Hepatic stellate cell (primary cell): ENCODE measurements around the gene IMMP1L.

Source experiments
- DNase-seq: peaks from one replicate; pipeline ENCODE4 v3.0.0; 2011; ENCODE audit warnings: low spot score

The IMMP1L gene

DNA sequence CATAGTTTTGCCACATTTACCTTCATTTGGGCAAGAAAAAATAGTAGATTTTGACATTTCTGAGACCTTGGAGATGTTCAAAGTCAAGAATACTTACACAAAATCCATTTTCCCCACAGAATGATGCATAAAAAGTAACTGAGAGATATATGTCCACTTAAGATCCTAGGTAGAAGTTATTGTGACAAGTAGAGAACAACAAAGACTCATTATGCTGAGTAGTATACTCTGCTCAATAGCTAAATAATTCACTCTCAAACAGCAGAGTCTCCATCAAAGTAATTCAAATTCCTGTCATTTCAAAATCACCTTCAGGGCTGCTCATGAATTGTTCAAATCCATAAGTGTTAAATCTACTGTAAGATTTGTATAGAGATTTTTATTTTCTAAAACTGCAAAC is 35.3 kb downstream of the IMMP1L start:
- DNase-seq, result no peak

DNA sequence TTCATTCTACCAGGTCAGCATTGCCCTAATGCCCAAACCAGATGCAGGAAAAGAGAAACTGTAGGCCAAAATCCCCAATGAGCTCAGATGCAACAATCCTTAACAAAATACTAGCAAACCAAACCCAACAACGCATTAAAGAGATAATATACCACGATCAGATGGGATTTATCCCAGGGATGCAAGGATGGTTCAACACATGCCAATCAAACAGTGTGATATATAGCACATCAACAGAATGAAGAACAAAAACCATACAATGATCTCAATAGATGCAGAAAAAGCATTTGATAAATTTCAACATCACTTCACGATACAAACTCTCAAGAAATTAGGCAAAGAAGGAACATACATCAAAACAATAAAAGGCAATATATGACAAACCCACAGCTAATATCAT is 45.0 kb downstream of the IMMP1L start:
- no peak for DNase-seq

- DNase-seq, result no peak
Observed at GRCh38 chr11:31455177-31455576, 54.2 kb downstream of the IMMP1L start.

- no peak for DNase-seq
Observed at GRCh38 chr11:31450841-31451240, 58.6 kb downstream of the IMMP1L start.

GRCh38 chr11:31449040-31449439 is 60.4 kb downstream of the IMMP1L start:
- no peak for DNase-seq

GRCh38 chr11:31445621-31446020 is 63.8 kb downstream of the IMMP1L start:
- no peak for DNase-seq

GRCh38 chr11:31443802-31444201 is 65.6 kb downstream of the IMMP1L start:
- no peak for DNase-seq

DNA sequence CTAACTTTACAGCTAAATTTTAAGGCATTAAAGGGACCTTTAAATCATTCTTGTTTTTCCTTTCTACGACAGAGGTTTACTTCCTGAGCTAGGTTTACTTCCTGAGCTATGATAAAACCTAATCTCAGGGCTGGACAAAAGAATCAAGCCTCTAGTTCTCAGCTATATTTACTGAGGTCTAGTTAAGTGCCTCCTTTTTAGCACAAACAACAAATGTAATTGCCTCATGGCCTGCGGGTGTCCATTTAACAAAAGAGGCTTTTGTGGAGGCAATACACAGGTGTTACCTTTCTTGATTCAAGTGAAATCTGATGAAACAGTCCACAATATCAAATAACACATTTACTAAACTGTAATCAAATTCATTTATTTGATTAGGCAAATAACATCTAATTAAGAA is 67.3 kb downstream of the IMMP1L start:
- DNase-seq, result no peak

- DNase-seq, result no peak
Observed at GRCh38 chr11:31441296-31441695, 68.1 kb downstream of the IMMP1L start.

DNA sequence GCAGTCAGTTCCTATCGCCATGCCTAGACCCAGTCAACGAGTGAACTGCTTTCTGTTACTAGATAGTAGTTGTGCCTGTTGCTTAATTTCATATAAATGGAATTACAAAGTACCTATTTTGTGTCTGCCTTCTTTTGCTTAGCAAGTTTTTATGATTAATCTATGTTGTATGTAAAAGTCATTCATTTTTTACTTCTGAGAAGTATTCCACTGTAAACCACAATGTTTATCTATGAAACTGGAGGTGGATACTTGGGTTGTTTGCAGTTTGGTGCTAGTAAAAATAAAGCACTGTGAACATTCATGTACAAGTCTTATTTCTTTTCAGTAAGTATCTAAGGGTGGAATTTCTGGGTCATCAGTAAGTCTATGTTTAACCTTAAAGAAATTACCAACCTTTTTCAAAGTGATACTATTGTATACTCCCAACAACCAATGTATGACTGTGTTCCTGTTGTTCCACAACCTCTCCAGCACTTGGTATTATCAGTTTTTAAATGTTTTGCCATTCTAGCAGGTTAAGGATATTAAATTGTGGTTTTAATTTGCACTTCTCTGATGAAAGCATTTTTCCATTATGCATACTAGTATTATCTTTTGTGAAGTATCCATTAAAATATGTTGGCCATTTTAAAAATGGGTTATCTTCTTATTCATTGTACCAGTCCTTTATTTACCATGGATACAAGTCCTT is 71.5 kb downstream of the IMMP1L start:
- peak; percentile 1 for DNase-seq

DNA sequence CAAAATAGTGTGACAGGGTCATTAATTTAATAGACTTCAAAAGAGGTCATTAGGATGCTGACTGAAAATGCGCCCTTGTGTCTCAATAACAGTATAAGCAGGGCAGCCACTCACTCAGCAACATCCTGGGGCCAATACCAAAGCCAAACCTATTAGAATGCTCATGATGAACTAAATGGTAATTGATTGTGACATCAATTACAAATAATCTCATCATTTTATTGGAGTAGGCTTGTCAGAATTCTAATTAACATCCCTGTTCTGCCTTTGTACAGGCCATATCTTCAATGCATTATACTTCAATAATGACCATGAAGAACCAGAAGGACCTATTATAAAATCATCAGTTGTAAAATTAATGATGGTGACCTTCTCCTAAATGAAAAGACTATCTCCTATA is 75.6 kb downstream of the IMMP1L start:
- DNase-seq, result no peak

GRCh38 chr11:31424652-31425051 is 84.8 kb downstream of the IMMP1L start:
- DNase-seq, result no peak

DNA sequence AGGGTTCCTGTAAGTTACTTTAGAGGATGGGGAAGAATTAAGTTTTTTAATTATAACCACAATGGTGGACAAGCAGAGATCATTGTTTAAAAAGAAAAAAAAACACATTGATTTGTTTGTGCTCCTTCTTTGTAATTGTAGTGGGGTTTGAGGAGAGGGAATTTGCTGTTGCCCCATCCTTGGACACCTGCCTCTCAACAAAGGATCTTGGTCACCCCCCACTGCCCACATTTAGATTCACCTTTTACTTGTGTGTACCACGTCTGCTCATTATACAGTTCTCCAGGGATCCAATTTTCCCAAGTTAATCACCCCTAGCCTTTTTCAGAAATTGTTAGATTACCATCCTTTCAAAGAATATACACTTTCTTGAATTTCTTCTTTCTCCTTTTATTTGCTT is 86.7 kb downstream of the IMMP1L start:
- DNase-seq, result no peak

DNA sequence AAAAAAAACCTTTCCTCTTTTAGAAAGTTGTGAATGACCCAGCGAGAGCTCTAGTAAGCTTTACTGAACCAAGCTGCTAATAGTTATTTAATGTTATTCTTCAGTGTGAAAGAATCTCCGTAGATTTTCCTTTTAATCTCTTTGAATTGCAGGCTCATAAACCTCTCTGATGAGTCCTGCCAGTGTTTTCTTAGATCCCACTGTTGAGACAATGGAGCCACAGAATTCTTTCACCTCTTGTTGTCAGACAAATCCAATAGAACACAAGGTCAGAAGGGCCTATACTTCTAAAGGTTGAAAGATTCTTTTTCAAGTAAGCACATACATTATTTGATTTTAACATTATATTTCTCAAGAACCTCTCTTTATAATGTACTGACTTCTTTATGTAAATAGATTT is 87.6 kb downstream of the IMMP1L start:
- no peak for DNase-seq

DNA sequence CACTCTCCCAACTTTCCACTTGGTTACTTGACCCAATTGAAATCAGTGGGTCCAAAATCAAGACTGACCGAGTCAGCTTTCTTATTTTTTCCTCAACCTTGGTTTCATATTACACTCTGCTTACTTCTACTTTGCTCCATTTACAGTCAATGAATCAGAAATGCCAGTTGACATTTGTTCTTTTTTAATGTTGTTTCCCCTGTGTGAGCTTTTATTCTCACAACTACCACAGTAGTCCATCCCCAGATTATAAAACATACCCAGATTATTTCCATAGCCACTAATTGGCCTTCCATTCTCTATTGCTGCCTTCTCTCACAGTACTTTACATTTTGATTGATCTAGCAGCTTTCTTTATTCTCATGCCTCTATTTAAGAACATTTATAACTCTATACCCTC is 89.8 kb downstream of the IMMP1L start:
- DNase-seq, result no peak

DNA sequence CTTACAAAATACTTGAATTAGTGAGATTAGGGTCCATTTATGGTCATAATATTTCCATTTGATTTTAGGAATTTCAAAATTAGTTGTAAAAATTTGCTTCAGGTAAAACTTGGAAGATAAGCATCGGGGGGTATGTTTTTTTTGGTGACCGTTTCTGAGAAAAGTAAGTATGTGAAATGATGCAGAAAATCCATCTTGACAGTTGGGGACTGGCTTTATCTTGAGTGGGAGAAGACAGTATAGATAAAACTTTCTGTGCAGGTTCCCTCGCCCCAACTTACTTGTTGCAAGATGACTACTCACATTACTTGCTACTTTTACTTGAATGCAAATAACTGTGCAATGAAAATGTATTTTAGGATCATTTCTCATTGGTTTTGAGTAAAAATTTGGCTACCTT is 90.3 kb downstream of the IMMP1L start:
- no peak for DNase-seq

GRCh38 chr11:31417816-31418215 is 91.6 kb downstream of the IMMP1L start:
- no peak for DNase-seq

GRCh38 chr11:31417357-31417756 is 92.1 kb downstream of the IMMP1L start:
- no peak for DNase-seq

DNA sequence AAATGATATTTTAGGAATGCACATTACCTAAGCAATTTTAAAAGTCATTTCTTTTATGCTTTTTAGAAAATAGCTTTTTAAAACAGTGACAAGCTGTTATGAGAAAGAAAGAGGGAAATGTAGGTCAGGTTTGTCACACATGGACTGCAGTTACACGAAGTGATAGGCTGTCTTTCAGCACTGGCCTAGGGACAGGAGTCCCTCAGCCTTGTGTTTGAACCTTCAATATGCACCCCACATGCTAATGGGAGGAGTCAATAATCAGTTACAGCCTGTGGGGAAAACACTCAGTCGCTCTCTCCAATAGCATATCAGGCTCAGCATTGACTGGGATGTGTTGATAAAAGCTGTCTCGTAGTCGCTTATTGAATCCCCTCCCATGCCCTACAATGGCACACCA is 94.0 kb downstream of the IMMP1L start:
- DNase-seq, result no peak

DNA sequence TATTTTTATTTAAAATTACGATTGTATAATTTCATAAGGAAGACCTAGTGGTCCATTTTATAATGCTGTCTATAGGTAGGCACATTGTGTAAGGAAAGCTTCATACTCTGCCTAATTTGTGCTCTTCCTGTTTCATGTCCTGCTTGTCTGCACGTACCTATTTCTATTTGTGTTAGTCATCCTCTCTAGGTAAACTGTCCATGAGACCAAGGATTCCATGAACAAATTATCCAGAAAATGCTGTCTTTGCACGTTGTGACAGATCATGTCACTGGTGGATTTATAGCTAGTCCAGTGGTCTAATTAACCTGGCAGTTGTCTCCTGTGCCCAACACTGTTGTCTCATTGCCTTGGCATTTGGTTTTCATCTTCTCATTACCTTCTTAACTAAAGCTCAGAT is 95.1 kb downstream of the IMMP1L start:
- DNase-seq, result no peak

- peak; percentile 4 for DNase-seq
Observed at GRCh38 chr11:31412946-31413345, 96.5 kb downstream of the IMMP1L start.

DNA sequence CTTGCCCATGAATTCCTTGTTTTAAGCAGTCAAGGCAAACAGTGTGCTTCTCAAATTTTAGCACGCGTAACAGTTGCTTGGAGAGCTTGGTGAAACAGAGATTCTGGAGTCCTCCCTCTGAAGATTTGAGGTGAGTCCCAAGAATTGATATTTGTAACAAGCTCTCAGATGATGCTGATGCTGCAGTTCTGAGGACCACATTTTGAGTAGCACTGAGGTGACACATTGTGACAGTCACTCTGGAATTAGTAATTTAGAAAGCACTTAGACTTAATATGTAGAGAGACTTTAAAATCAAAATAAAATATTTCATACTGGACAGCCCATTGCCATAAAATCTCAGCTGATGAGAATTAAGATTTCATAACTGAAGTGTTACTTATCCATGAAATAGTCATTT is 101.2 kb downstream of the IMMP1L start:
- no peak for DNase-seq

DNA sequence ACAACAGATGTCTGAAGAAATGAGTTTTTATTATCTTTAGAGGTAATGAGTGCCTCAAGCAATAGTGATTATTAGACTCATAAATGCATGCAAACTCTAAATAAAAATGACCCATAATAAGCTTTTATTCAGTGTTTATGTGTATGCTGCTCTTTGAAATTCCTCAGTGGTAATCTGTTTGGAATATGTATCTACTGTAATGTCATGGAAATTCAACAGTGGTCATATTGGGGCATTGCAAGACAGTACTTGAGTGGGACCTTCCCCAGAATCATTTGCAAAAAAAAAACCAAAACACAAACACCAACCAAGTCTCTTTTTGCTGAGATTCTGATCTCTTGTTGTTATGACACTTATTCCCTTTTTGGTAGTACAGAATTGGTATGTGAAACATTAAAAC is 104.8 kb downstream of the IMMP1L start:
- no peak for DNase-seq

- no peak for DNase-seq
Observed at GRCh38 chr11:31397239-31397834, 112.1 kb downstream of the IMMP1L start.
